Hepatocyte (in vitro differentiated cells): Measurements from ENCODE around the gene CDHR2. TPM values are rescaled to one million over a fixed set of nuclear protein-coding genes. Genes with fewer than 3 reads are reported as not detected.

Source experiments
- DNase-seq: peaks from one replicate; pipeline ENCODE4 v3.0.0-alpha.2; 2016; ENCODE audit warnings: low spot score
- H2AFZ ChIP-seq: fragments of 200-600 bp; sonication (generic); 2 replicates; pipeline ENCODE4 v1.6.0; 2016; ENCODE audit warnings: antibody characterized with exemption, mild to moderate bottlenecking
- H3K27ac ChIP-seq: fragments of 200-600 bp; sonication (generic); 2 replicates; pipeline ENCODE4 v1.5.1; 2016; ENCODE audit warnings: mild to moderate bottlenecking
- H3K27me3 ChIP-seq: fragments of 200-600 bp; sonication (generic); 2 replicates; pipeline ENCODE4 v1.6.1; 2016
- H3K36me3 ChIP-seq: fragments of 200-600 bp; sonication (generic); replicated peaks from 2 replicates; pipeline ENCODE4 v1.5.1; 2016; ENCODE audit warnings: low read depth; ENCODE audit not compliant: insufficient read depth
- H3K4me1 ChIP-seq: fragments of 200-600 bp; sonication (generic); 2 replicates; pipeline ENCODE4 v1.5.1; 2016; ENCODE audit warnings: mild to moderate bottlenecking, moderate library complexity; ENCODE audit not compliant: insufficient read depth
- H3K4me2 ChIP-seq: fragments of 200-600 bp; sonication (generic); 2 replicates; pipeline ENCODE4 v1.6.0; 2016
- H3K4me3 ChIP-seq: fragments of 200-600 bp; sonication (generic); 2 replicates; pipeline ENCODE4 v1.5.1; 2016; ENCODE audit warnings: mild to moderate bottlenecking
- H3K79me2 ChIP-seq: fragments of 200-600 bp; sonication (generic); 2 replicates; pipeline ENCODE4 v1.6.0; 2017; ENCODE audit warnings: mild to moderate bottlenecking
- H3K9me2 ChIP-seq: fragments of 200-600 bp; sonication (generic); replicated peaks from 2 replicates; pipeline ENCODE4 v1.6.0; 2017; ENCODE audit warnings: mild to moderate bottlenecking; ENCODE audit not compliant: insufficient read depth
- H3K9me3 ChIP-seq: fragments of 200-600 bp; sonication (generic); 2 replicates; pipeline ENCODE4 v1.5.1; 2016; ENCODE audit warnings: low read depth, mild to moderate bottlenecking
- H4K20me1 ChIP-seq: fragments of 200-600 bp; sonication (generic); 2 replicates; pipeline ENCODE4 v1.6.0; 2016; ENCODE audit warnings: mild to moderate bottlenecking; ENCODE audit not compliant: insufficient read depth, poor library complexity, severe bottlenecking
- EZH2 ChIP-seq: fragments of 200-600 bp; sonication (generic); IDR thresholded peaks from 2 replicates; pipeline ENCODE4 v1.6.1; 2016; ENCODE audit warnings: antibody characterized with exemption, mild to moderate bottlenecking, borderline replicate concordance
- EZH2phosphoT487 ChIP-seq: fragments of 200-600 bp; sonication (generic); IDR thresholded peaks from one replicate; pipeline ENCODE4 v1.6.1; 2018; ENCODE audit warnings: antibody characterized with exemption, mild to moderate bottlenecking, low read depth, moderate library complexity; ENCODE audit not compliant: unreplicated experiment, severe bottlenecking
- WGBS: methylation state at CpG from one replicate; pipeline ENCODE4 v1.1.6; 2016; ENCODE audit warnings: low lambda C conversion rate; ENCODE audit errors: missing lambda C conversion rate; 5-methylcytosine and 5-hydroxymethylcytosine counted together
- polyA plus RNA-seq: library from polyadenylated mRNA; unstranded; fragments of >200 nt; fragmentation: Nextera tagmentation; extraction: Ambion mirVana; gene quantifications from 2 replicates; pipeline ENCODE4 v1.2.1, GENCODE V29; 2016
- total RNA-seq: library from RNA; depleted of rRNA; stranded (reverse); fragments of >200 nt; gene quantifications from 2 replicates; pipeline ENCODE4 v1.2.3, GENCODE V29; 2014
- TF ChIP-seq, protein P1 (sequence below): fragments of 200-600 bp; sonication (generic); IDR thresholded peaks from 2 replicates; pipeline ENCODE4 v1.5.1; 2016; ENCODE audit warnings: antibody characterized with exemption, mild to moderate bottlenecking; ENCODE audit not compliant: poor library complexity

CDHR2 gene
- total and polyA plus RNA-seq, 2 experiments from 2014 or later = 28.3 to 29.8 TPM

DNA sequence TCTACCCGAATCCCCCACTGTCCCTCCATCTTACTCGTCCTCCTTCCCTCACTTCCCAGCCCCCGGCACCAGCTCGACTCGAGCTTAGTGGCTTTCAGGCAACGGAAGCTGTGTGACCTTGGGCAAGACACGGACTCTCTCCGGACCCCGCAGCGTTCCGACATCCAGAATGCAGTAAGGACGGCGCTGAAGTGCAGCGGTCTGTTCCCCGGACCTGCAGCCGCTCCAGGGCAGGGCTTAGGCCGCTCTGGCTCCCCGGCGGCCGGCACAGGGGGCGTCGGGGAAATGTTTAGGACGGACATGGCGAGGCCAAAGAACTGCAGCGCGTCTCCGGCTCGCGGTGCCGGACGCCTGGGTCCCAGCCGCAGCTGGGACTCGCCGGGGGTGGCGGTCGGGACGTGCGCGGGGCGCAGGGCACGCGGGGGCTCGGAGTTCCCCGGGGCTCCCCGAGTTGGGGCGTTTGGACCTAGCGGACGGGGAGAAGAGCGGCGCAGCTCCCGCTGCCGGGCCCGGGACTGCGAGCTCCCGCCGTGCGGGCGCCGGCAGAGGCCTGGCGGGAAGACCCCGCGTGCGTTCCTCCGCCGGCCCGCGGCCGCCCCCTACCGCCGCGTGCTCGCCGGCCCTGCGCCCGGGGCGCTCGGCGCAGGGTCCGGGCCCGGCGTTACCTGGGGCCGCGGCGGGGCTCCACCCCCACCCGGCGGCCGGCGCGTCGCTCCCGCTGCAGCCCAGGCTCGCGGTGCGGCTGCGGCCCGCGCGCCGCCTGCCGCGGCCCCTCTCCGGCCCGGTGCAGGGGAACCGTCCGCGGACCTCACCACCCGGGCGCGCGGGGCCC lies 6.3 kb upstream of the CDHR2 start:
- Histone ChIP-seq H2AFZ (peak overlapping the region; percentile 71), H3K9me3 (no peaks in the 10 kb centered on the region), H3K4me2 (peak overlapping the region; percentile 97), H3K4me3 (peak overlapping the region; percentile 88), H3K9me2 (no peaks in the 10 kb centered on the region), H3K79me2 (peaks cover 5% of the 10 kb centered on the region), H3K27ac (peak overlapping the region; percentile 99), H3K27me3 (no peaks in the 10 kb centered on the region), H3K4me1 (peaks cover 44% of the 10 kb centered on the region), H4K20me1 (no peaks in the 10 kb centered on the region), H3K36me3 (no peaks in the 10 kb centered on the region)
- DNase-seq = peak; percentile 82
- no peak for TF ChIP-seq EZH2phosphoT487
- no peak for TF ChIP-seq EZH2
- TF ChIP-seq, protein P1, sequence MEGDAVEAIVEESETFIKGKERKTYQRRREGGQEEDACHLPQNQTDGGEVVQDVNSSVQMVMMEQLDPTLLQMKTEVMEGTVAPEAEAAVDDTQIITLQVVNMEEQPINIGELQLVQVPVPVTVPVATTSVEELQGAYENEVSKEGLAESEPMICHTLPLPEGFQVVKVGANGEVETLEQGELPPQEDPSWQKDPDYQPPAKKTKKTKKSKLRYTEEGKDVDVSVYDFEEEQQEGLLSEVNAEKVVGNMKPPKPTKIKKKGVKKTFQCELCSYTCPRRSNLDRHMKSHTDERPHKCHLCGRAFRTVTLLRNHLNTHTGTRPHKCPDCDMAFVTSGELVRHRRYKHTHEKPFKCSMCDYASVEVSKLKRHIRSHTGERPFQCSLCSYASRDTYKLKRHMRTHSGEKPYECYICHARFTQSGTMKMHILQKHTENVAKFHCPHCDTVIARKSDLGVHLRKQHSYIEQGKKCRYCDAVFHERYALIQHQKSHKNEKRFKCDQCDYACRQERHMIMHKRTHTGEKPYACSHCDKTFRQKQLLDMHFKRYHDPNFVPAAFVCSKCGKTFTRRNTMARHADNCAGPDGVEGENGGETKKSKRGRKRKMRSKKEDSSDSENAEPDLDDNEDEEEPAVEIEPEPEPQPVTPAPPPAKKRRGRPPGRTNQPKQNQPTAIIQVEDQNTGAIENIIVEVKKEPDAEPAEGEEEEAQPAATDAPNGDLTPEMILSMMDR = no peak
- 2% methylated on average over 71 of the region's 110 CpGs for WGBS

DNA sequence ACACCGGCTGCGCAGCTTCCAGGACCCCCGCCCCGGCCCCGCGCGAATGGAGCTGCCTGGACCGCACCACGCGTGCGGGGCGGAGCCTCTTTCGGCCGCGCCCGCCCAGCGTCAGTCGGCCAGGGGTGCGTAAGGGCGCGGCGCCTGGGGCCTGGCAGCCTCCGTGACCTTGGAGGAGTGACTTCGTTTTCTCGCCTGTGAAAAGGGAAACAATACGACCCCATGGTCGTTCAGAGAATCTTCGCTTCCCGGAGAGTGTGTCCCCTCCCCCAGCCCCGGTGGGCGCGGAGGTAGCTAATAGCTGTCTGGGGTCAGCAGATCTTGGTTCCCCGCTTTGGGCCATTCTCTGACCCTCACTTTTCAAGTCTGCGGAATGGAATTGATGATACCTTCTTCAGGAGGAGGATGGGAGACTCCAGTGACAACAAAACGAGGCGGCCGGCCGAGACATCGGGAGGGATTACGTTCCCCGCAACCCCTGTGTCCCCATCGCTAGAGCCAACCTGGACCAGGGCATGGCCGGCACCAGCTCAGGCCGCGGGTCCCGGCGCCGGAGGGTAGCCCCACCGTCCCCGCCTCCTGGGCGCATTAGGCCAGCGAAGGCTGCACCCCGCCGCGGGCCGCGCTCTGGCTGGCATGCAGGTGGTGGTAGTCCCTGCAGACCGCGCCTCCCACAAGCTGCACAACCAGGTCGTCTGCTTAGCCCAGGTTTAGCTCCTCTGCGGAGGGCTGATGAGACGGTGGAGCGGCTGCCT lies 5.5 kb upstream of the CDHR2 start:
- H4K20me1 ChIP-seq = no peaks in the 10 kb centered on the region
- DNase-seq = peak; percentile 91
- peak overlapping the region; percentile 97 for H3K4me2 ChIP-seq
- H3K9me2 ChIP-seq = no peaks in the 10 kb centered on the region
- peaks cover 5% of the 10 kb centered on the region for H3K79me2 ChIP-seq
- peak overlapping the region; percentile 71 for H2AFZ ChIP-seq
- peak overlapping the region; percentile 99 for H3K27ac ChIP-seq
- H3K9me3 ChIP-seq = no peaks in the 10 kb centered on the region
- H3K36me3 ChIP-seq = no peaks in the 10 kb centered on the region
- TF ChIP-seq EZH2 (no peak), EZH2phosphoT487 (no peak)
- TF ChIP-seq, protein P1 = no peak
- no peaks in the 10 kb centered on the region for H3K27me3 ChIP-seq
- WGBS = 1% methylated on average over 55 of the region's 63 CpGs
- H3K4me3 ChIP-seq = peak overlapping the region; percentile 40
- peaks cover 46% of the 10 kb centered on the region for H3K4me1 ChIP-seq

DNA sequence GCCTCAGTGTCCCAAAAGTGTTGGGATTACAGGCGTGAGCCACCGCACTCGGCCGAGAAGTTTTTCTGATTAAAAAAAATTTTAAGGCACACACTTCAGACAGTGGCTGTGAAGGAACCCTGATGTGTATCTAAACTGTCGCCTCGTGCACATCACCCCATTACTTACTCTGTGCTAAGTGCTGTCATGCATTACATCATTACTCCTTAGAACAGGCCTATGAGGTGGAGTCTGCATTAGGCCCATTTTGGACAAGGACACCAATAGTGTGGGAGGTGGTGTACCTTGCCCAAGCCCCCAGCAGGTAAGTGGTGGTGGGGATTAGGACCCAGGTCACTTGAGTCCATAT lies 3.8 kb upstream of the CDHR2 start:
- 95% methylated on average over 6 of the region's 6 CpGs for WGBS
- peak overlapping the region; percentile 99 for H3K27ac ChIP-seq

More for the DNA sequence above, 3.8 kb upstream of the CDHR2 start:
- Histone ChIP-seq H3K4me3 (no peak overlapping the region), H3K9me2 (no peaks in the 10 kb centered on the region), H3K27me3 (no peaks in the 10 kb centered on the region), H3K4me2 (peak overlapping the region; percentile 68), H3K36me3 (no peaks in the 10 kb centered on the region), H4K20me1 (no peaks in the 10 kb centered on the region), H3K9me3 (no peaks in the 10 kb centered on the region), H3K79me2 (peaks cover 5% of the 10 kb centered on the region), H3K4me1 (peaks cover 54% of the 10 kb centered on the region), H2AFZ (no peak overlapping the region)
- no peak for DNase-seq
- TF ChIP-seq EZH2 (no peak), EZH2phosphoT487 (no peak)
- TF ChIP-seq, protein P1 = no peak
